Measurements from ENCODE around the gene CLTA.
"Not testable (repeated sequence)": the region's sequence is repeated elsewhere in the genome, so short reads cannot be mapped to it uniquely, and the experiment has no call there.

CLTA gene

DNA sequence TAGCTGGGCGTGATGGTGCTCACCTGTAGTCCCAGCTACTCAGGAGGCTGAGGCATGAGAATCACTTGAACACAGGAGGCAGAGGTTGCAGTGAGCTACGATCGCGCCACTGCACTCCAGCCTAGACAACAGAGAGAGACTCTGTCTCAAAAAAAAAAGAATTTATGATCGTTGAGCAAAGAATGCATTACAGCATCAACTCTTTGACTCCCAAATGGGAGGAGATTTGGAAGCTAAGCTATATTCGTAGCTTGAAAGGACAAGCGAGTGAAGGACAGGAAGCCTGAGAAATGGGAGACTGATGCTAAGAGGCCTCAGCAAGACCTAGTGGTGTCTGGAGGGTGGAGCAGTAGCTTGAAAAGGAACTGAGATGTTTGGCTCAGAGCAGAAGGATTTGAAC is 31.8 kb upstream of the CLTA start:
- DNase-seq (ENCODE audit: low read depth in 2 of 2): no peak

DNA sequence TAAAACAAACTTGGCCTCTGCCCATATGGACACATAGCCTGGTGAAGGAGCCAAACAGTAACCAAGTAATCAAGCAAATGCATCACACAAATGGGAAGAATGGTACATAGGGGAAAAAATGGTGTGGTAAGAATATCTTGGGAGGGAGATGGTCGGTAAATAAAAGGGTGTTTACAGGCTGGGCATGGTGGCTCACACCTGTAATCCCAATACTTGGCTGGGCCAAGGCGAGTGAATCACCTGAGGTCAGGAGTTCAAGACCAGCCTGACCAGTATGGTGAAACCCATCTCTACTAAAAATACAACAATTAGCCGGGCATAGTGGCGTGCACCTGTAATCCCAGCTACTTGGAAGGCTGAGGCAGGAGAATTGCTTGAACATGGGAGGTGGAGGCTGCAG is 31.2 kb upstream of the CLTA start:
- not testable (repeated sequence) for DNase-seq (ENCODE audit: low read depth in 2 of 2)

GRCh38 chr9:36160126-36160525 is 30.6 kb upstream of the CLTA start:
- not testable (repeated sequence) for DNase-seq (ENCODE audit: low read depth in 2 of 2)

- no peak for DNase-seq (ENCODE audit: low read depth in 2 of 2)
Observed at GRCh38 chr9:36161187-36161586, 29.5 kb upstream of the CLTA start.

DNA sequence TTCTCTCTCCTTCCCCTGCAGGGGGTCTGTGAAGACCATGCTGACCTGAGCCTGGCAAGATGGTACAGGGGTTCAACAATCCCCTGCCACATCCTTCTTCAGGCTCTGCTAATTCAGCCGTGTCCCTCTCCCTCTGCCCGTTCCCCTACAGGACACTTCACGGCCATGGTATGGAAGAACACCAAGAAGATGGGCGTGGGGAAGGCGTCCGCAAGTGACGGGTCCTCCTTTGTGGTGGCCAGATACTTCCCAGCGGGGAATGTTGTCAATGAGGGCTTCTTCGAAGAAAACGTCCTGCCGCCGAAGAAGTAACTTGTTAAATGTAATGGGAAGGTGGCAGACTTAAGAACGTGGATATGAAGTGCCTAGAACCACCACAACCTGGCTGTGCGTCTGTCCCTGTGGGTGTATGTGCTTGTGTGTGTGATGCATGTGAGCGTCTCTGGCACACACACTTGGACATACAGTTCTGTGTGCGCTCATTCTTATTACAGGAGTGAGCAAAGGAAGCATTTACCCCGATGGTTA is 28.4 kb upstream of the CLTA start:
- no peak for DNase-seq (ENCODE audit: low read depth in 2 of 2)

DNA sequence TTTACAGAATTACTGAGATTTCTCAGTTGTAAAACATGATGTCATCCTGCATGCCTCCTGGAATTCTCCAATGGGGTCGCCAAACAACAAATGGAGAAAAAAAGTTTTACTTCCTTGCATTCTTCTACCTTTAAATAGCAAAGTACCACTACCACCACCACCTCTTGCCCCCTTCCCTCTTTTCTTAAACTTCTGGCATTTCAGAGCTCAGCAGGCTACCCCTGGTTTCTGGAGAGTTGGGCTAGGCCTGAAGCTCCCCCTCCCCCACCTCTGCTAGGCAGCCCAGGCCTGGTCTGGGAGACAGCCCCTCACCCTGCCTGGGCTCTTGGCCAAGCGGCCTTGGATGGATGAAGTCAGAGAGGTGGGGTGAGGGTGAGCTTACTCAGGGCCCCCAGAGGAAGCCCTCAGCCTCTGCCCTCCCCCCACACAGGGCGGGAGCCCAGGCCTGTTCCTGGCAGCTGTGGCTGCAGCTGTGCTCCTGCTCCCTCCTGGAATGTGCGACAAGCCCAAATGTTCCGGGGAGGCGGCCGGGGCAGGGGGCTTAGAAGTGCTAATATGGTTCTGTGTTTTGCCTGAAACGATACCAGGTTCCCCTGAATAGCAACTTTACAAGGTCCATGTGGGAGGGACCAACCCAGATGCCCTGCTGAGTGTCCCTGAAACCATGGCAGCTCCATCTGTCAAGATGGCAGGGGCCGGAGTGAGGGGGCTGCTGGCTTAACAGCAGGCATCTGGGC is 27.5 kb upstream of the CLTA start:
- no peak for DNase-seq (ENCODE audit: low read depth in 2 of 2)

- DNase-seq (ENCODE audit: low read depth in 2 of 2): no peak
Observed at GRCh38 chr9:36163786-36164170, 26.9 kb upstream of the CLTA start.

DNA sequence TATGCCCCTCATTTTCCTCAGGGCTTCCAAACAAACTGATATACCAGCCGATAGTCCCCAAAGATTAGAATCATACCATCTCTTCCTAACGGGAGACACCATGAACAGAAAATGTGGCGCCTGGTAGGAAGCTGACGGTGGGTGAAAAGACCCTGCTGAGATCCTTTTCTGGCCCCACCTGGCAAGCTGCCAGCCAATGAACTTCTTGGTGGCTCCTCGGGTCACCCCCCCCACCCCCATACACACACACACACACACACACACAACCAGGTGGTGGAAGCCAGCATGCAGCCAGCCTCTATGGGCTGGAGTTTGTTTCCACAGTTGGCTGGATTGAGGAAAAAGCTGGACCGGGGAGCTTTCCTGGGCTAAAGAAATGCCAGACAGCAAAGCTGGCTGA is 26.3 kb upstream of the CLTA start:
- DNase-seq (ENCODE audit: low read depth in 2 of 2): no peak

DNA sequence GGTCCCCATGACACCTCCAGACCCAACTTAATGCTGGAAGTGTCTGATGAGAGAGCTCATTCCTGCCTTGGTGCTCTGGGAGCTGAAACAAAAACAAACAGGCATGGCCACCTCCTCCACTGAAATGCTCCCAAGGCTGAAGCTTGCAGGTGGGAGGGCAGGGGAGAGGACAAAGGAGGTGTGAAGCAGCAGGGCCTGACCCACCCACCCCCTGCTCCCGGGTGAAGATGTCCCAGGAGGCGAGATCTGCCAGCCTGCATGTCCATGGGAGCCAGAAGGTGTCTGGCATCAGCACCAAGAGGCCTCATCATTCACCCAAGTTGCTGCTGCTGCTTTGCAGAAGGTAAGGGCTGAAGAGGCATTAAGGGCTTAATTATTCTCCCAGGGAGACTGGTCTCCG is 25.7 kb upstream of the CLTA start:
- DNase-seq (ENCODE audit: low read depth in 2 of 2): no peak

DNA sequence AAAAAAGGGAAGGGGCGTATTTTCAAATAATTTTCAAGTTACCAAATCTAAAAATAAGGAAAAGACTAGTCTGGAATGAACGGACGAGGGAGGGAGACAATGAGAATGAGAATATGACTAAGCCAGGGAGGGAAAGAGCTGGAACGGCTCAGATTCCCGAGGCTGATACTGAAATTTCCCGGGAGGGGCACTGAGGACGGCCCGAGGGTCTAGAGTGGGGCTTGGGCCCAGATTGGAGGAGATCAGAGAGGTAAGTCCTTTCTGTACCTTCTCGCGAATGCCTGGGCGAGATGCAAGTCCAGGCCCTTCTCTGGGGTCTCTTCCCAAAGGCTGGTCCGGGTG is 24.9 kb upstream of the CLTA start:
- DNase-seq (ENCODE audit: low read depth in 2 of 2): no peak

- DNase-seq (ENCODE audit: low read depth in 2 of 2): peak; percentile 65 to 69
Observed at GRCh38 chr9:36166168-36166927, 24.4 kb upstream of the CLTA start.

DNA sequence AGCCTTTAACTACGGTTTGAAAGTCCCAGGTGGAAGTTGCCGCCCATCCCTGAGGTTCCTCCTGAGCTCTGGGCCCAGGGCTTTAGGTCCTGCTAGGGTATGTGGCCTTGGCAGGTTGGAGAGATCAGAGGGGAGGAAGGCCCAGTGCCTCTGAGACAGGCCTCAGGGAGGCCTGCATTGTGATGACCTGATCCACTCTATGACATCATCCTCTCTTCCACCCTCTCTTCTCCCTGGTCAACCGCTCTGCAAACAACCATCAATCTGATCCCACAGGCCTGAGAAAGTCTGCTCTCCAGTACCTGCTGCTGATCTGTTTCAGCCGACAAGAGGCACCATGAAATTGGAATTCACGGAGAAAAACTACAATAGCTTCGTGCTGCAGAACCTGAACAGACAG is 21.6 kb upstream of the CLTA start, which contains the start of gene CCIN:
Gene CCIN (plus strand): TSS at position 223 of the 400 bp plus-strand sequence. CDS start 115 bp downstream, at position 338.
- no peak for DNase-seq (ENCODE audit: low read depth in 2 of 2)

- no peak for DNase-seq (ENCODE audit: low read depth in 2 of 2)
Observed at GRCh38 chr9:36169708-36170107, 21.0 kb upstream of the CLTA start.

- no peak for DNase-seq (ENCODE audit: low read depth in 2 of 2)
Observed at GRCh38 chr9:36170531-36170930, 20.2 kb upstream of the CLTA start.

GRCh38 chr9:36173861-36174260 is 16.9 kb upstream of the CLTA start:
- no peak for DNase-seq (ENCODE audit: low read depth in 2 of 2)

GRCh38 chr9:36174271-36174670 is 16.4 kb upstream of the CLTA start:
- DNase-seq (ENCODE audit: low read depth in 2 of 2): no peak

GRCh38 chr9:36174731-36175130 is 16.0 kb upstream of the CLTA start:
- no peak for DNase-seq (ENCODE audit: low read depth in 2 of 2)

DNA sequence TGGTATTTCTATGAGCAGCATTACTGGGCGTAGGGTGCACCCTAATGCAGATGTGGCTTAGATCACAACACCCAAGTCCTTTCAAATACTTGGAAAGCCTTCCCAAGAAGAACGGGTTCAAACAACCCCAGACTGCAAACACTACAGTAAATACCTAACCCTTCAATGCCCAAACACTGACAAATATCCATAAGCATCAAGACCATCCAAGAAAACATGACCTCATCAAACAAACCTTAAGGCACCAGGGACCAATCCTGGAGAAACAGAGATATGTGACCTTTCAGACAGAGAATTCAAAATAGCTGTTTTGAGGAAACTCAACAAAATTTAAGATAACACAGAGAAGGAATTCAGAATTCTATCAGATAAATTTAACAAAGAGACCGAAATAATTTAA is 15.5 kb upstream of the CLTA start:
- DNase-seq (ENCODE audit: low read depth in 2 of 2): not testable (repeated sequence)

DNA sequence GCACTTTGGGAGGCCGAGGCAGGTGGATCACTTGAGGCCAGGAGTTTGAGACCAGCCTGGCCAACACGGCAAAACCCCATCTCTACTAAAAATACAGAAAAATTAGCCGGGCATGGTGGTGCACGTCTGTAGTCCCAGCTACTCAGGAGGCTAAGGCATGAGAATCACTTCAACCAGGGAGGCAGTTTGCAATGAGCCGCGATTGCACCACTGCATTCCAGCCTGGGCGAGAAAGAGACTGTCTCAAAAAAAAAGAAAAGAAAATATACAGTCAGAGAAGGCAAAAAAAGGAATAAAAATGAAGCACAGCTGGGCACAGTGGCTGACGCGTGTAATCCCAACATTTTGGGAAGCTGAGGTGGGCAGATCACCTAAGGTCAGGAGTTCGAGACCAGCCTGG is 14.2 kb upstream of the CLTA start:
- not testable (repeated sequence) for DNase-seq (ENCODE audit: low read depth in 2 of 2)

GRCh38 chr9:36177571-36177970 is 13.2 kb upstream of the CLTA start:
- no peak for DNase-seq (ENCODE audit: low read depth in 2 of 2)

DNA sequence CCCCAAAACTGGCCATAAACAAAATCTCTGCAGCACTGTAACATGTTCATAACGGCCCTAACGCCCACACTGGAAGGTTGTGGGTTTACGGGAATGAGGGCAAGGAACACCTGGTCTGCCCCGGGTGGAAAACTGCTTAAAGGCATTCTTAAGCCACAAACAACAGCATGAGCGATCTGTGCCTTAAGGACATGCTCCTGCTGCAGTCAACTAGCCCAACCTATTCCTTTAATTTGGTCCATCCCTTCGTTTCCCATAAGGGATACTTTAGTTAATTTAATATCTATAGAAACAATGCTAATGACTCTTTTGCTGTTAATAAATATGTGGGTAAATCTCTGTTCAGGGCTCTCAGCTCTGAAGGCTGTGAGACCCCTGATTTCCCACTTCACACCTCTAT is 10.5 kb upstream of the CLTA start:
- not testable (repeated sequence) for DNase-seq (ENCODE audit: low read depth in 2 of 2)

DNA sequence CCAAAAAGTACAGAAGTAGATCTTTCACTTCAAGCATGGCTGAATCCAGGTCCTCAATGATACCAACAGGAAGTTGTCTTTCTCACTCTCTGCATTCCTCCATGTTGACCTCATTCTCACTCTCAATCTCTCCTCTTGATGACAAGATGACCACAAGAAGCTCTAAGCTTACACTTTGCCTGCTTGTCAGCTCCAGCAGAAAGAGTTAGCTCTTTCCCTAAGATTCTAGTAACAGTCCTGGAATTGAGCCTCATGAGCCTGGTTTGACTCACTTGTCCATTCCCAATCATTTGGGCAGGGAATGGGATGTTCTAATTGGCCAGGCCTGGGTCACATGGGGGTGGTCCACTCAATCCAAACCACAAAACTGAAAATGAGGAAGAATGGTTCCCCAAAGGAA is 3.3 kb upstream of the CLTA start:
- no peak for DNase-seq (ENCODE audit: low read depth in 2 of 2)

- no peak for DNase-seq (ENCODE audit: low read depth in 2 of 2)
Observed at GRCh38 chr9:36188212-36188611, 2.5 kb upstream of the CLTA start.
